Left lung (tissue), 10 donors: ENCODE results near the gene DARS1. TPM values are rescaled to one million over a fixed set of nuclear protein-coding genes. Genes with fewer than 3 reads are reported as not detected.
A peak's percentile ranks its signal among the peaks of the same experiment; 100 is the strongest.

Experiments used
- ATAC-seq: fragments of 200-7000 bp; cut with Tn5 transposase; one replicate; pipeline ENCODE4 v1.9.1; 2020; ENCODE audit warnings: moderate library complexity
- DNase-seq, 4 donors: peaks; one replicate each; pipeline ENCODE4 v3.0.0-alpha.2; 2013 to 2020
- H3K27ac ChIP-seq, 2 donors: fragments of 200-600 bp; sonication (generic) in 1 of 2; one replicate each; pipeline versions ENCODE4 v1.5.0 to v1.8.0; 2020 to 2021
- H3K27me3 ChIP-seq, 2 donors: fragments of 200-600 bp; sonication (generic) in 1 of 2; one replicate each; pipeline versions ENCODE4 v1.5.0 to v1.8.0; 2020 to 2021
- H3K36me3 ChIP-seq, 2 donors: fragments of 200-600 bp; sonication (generic) in 1 of 2; one replicate each; pipeline versions ENCODE4 v1.5.0 to v1.8.0; 2020 to 2021
- H3K4me1 ChIP-seq, 2 donors: fragments of 200-600 bp; one replicate each; pipeline ENCODE4 v1.8.0; 2021
- H3K4me3 ChIP-seq, 2 donors: fragments of 200-600 bp; sonication (generic) in 1 of 2; one replicate each; pipeline versions ENCODE4 v1.5.0 to v1.8.0; 2020 to 2021; ENCODE audit warnings: mild to moderate bottlenecking in 1 of 2
- H3K9me3 ChIP-seq, 2 donors: fragments of 200-600 bp; sonication (generic) in 1 of 2; one replicate each; pipeline versions ENCODE4 v1.5.0 to v1.8.0; 2020 to 2021
- intact Hi-C, 2 donors: fragments of 100-400 bp; cut with DNase I; formaldehyde crosslinking; loops; one replicate each; pipeline versions ENCODE4 v1.11.2 to v1.14.2; 2022
- polyA plus RNA-seq, 6 donors: library from polyadenylated mRNA; unstranded; fragments of 120-200 nt; gene quantifications; one replicate each; pipeline ENCODE4 v1.2.1, GENCODE V29; 2013; ENCODE audit not compliant: insufficient read length in 6 of 6
- total RNA-seq, 2 donors: library from RNA; stranded (reverse); fragmentation: NEBNext Ultra II Directional; extraction: Animal tissue kit (Norgen Biotek cat#: 25700); gene quantifications; one replicate each; pipeline ENCODE4 v1.2.1, GENCODE V29; 2021
- TF ChIP-seq, protein P1 (sequence below), 2 donors: fragments of 200-600 bp; sonication (generic) in 1 of 2; IDR thresholded peaks; one replicate each; pipeline versions ENCODE4 v1.5.0 to v1.8.0; 2021; ENCODE audit warnings: antibody characterized with exemption in 2 of 2
- donor health status: DM: no; HTN: yes; CAD: no.
- donor health status: DM: no; HTN: no; CAD: no.

DARS1 gene
- total and polyA plus RNA-seq, 8 donors: 46.9 to 165 (median 134) TPM

GRCh38 chr2:136008205-136008865, 22.9 kb upstream of the DARS1 start:
- peak; percentile 88 for ATAC-seq
- Histone ChIP-seq H3K27ac (peak overlapping the region; percentile 37 to 94), H3K27me3 (no peaks in the 10 kb centered on the region), H3K36me3 (no peaks in the 10 kb centered on the region), H3K4me3 (no peak overlapping the region), H3K4me1 (peaks cover 0 to 51% of the 10 kb centered on the region in 2 donors), H3K9me3 (no peaks in the 10 kb centered on the region)
- intact Hi-C loops: no loop called here
- TF ChIP-seq, protein P1, sequence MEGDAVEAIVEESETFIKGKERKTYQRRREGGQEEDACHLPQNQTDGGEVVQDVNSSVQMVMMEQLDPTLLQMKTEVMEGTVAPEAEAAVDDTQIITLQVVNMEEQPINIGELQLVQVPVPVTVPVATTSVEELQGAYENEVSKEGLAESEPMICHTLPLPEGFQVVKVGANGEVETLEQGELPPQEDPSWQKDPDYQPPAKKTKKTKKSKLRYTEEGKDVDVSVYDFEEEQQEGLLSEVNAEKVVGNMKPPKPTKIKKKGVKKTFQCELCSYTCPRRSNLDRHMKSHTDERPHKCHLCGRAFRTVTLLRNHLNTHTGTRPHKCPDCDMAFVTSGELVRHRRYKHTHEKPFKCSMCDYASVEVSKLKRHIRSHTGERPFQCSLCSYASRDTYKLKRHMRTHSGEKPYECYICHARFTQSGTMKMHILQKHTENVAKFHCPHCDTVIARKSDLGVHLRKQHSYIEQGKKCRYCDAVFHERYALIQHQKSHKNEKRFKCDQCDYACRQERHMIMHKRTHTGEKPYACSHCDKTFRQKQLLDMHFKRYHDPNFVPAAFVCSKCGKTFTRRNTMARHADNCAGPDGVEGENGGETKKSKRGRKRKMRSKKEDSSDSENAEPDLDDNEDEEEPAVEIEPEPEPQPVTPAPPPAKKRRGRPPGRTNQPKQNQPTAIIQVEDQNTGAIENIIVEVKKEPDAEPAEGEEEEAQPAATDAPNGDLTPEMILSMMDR (IDR thresholded peaks at IDR 0.05): no peak
- DNase-seq: peak in 2 of 4 donors; percentile 86 to 87

GRCh38 chr2:136006658-136007057, 21.2 kb upstream of the DARS1 start:
- no peak for ATAC-seq
- intact Hi-C loops: no loop called here
- TF ChIP-seq, protein P1 (IDR thresholded peaks at IDR 0.05): no peak

GRCh38 chr2:136005462-136006196, 20.2 kb upstream of the DARS1 start:
- intact Hi-C loops: no loop called here
- ATAC-seq: no peak

More at GRCh38 chr2:136006658-136007057, 21.2 kb upstream of the DARS1 start:
- no peak for DNase-seq
- no peaks in the 10 kb centered on the region for H3K27me3 ChIP-seq
- H3K4me1 ChIP-seq: peaks cover 0 to 34% of the 10 kb centered on the region in 2 donors
- no peak overlapping the region for H3K4me3 ChIP-seq
- H3K9me3 ChIP-seq: no peaks in the 10 kb centered on the region
- H3K27ac ChIP-seq: no peak overlapping the region
- no peaks in the 10 kb centered on the region for H3K36me3 ChIP-seq

GRCh38 chr2:136004965-136005364, 19.5 kb upstream of the DARS1 start:
- H3K36me3 ChIP-seq: no peaks in the 10 kb centered on the region
- intact Hi-C loops: no loop called here
- no peak for DNase-seq
- TF ChIP-seq, protein P1 (IDR thresholded peaks at IDR 0.05): no peak
- no peak overlapping the region for H3K27ac ChIP-seq
- H3K9me3 ChIP-seq: no peaks in the 10 kb centered on the region
- H3K4me3 ChIP-seq: no peak overlapping the region
- H3K4me1 ChIP-seq: peaks cover 0 to 40% of the 10 kb centered on the region in 2 donors
- H3K27me3 ChIP-seq: no peaks in the 10 kb centered on the region
- no peak for ATAC-seq

More at GRCh38 chr2:136005462-136006196, 20.2 kb upstream of the DARS1 start:
- Histone ChIP-seq H3K9me3 (no peaks in the 10 kb centered on the region), H3K36me3 (no peaks in the 10 kb centered on the region), H3K4me3 (no peak overlapping the region), H3K4me1 (peaks cover 0 to 34% of the 10 kb centered on the region in 2 donors), H3K27me3 (no peaks in the 10 kb centered on the region), H3K27ac (no peak overlapping the region)
- TF ChIP-seq, protein P1 (IDR thresholded peaks at IDR 0.05): no peak
- DNase-seq: no peak

DNA sequence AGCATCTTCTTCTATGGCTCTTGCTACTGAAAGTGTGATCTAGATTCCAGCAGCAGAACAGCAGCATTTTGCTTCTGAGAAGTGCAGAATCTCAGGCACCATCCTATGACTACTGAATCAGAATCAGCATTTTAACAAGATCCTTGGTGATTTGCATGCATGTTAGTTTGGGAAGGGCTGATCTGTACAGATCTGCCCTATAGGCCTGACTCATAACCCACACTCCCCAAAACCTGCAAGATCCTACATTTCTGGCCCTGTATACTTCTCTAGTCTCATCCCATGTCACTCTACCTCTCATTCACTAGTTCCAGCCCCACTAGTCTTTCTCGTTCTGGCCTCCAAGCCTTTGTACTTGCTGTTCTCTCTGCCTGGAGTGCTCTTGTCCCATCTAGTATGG, 15.7 kb upstream of the DARS1 start:
- DNase-seq (no peak), ATAC-seq (no peak)
- TF ChIP-seq, protein P1 (IDR thresholded peaks at IDR 0.05): no peak
- no peaks in the 10 kb centered on the region for H3K27me3 ChIP-seq
- no peak overlapping the region for H3K4me3 ChIP-seq
- H3K4me1 ChIP-seq: peaks cover 0 to 18% of the 10 kb centered on the region in 2 donors
- intact Hi-C loops: no loop called here
- peak overlapping the region in 1 of 2 donors; percentile 26 for H3K27ac ChIP-seq
- no peaks in the 10 kb centered on the region for H3K36me3 ChIP-seq
- no peaks in the 10 kb centered on the region for H3K9me3 ChIP-seq
